Suprapubic skin (tissue), 3 donors: ENCODE results near the gene SYNGR3.

Source experiments
- POLR2A ChIP-seq, 2 donors: fragments of 450-650 bp; IDR thresholded peaks; one replicate each; pipeline ENCODE4 v1.6.1; 2017; ENCODE audit warnings: antibody characterized with exemption in 2 of 2, mild to moderate bottlenecking in 2 of 2, moderate library complexity in 2 of 2
- TF ChIP-seq, protein P1 (sequence below), 2 donors: fragments of 200-600 bp in 1 of 2; fragments of 450-650 bp in 1 of 2; sonication (generic) in 1 of 2; IDR thresholded peaks; one replicate each; pipeline ENCODE4 v1.5.1; 2016 to 2019; ENCODE audit warnings: antibody characterized with exemption in 2 of 2, mild to moderate bottlenecking in 1 of 2, moderate library complexity in 1 of 2

DNA sequence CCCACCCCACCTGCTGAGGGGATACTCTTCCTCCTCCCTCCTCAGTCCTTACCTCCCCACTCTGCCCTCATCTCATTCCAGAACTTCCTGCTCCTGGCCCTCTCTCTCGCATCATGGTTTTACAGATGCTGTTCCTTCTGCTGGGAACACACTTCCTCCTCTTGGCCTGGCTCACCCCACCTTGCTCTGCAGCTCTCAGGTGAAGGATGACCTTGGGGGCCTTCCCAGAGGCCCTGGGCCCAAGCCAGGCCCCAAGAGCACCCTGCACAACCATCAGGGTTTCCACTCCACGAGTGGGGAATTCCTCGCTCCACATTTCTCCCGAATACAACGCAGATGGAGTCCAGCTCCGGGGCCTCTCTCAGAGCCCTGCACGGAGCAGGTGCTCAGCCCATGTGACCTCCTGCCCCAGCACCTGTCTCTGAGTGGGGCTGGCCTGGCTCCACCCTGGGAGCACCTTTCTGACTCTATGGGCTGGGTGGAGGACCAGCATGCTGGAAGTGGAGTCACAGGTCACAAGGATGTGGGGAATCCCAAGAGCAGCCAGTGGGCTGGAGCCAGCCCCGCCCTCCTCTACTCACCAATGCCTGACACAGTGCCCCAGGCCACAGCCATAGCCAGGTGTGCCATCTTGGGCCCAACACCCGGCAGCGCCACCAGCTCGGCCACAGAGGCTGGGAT lies 53.4 kb downstream of the SYNGR3 start:
- TF ChIP-seq, protein P1, sequence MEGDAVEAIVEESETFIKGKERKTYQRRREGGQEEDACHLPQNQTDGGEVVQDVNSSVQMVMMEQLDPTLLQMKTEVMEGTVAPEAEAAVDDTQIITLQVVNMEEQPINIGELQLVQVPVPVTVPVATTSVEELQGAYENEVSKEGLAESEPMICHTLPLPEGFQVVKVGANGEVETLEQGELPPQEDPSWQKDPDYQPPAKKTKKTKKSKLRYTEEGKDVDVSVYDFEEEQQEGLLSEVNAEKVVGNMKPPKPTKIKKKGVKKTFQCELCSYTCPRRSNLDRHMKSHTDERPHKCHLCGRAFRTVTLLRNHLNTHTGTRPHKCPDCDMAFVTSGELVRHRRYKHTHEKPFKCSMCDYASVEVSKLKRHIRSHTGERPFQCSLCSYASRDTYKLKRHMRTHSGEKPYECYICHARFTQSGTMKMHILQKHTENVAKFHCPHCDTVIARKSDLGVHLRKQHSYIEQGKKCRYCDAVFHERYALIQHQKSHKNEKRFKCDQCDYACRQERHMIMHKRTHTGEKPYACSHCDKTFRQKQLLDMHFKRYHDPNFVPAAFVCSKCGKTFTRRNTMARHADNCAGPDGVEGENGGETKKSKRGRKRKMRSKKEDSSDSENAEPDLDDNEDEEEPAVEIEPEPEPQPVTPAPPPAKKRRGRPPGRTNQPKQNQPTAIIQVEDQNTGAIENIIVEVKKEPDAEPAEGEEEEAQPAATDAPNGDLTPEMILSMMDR (IDR thresholded peaks at IDR 0.05) = no peak
- no peak for TF ChIP-seq POLR2A (IDR thresholded peaks at IDR 0.05)
